WTC11 (cell line): ENCODE measurements around the gene CDCA8. TPM values are rescaled to one million over a fixed set of nuclear protein-coding genes. Genes with fewer than 3 reads are reported as not detected.

Source experiments
- ATAC-seq: fragments of 200-7000 bp; cut with Tn5 transposase; 2 replicates; pipeline ENCODE4 v1.10.0; 2021; ENCODE audit warnings: mild to moderate bottlenecking, moderate library complexity
- CTCF ChIA-PET: fragments of 300-600 bp; sonication (Branson Sonifier 250); formaldehyde crosslinking; loops from one replicate; lab custom pipeline; 2021; ENCODE audit warnings: antibody characterized with exemption; lab: Charles Lee
- POLR2A ChIA-PET: fragments of 350-600 bp; sonication (Branson Sonifier 250); formaldehyde crosslinking; loops from one replicate; lab custom pipeline; 2021; ENCODE audit warnings: antibody characterized with exemption; lab: Charles Lee
- DNase-seq: peaks from one replicate; pipeline ENCODE4 v3.0.0; 2021; ENCODE audit warnings: low spot score
- H3K27ac Mint-ChIP-seq: 2 replicates; pipeline ENCODE4 v1.8.0; 2021; ENCODE audit warnings: mixed read lengths
- H3K27me3 Mint-ChIP-seq: 2 replicates; pipeline ENCODE4 v1.8.0; 2021; ENCODE audit warnings: low read depth, mild to moderate bottlenecking, moderate library complexity, mixed read lengths
- H3K36me3 Mint-ChIP-seq: 2 replicates; pipeline ENCODE4 v1.8.0; 2021; ENCODE audit warnings: mixed read lengths
- H3K4me1 Mint-ChIP-seq: 2 replicates; pipeline ENCODE4 v1.8.0; 2022; ENCODE audit warnings: mixed read lengths
- H3K4me3 Mint-ChIP-seq: 2 replicates; pipeline ENCODE4 v1.8.0; 2021; ENCODE audit warnings: mild to moderate bottlenecking, moderate library complexity, mixed read lengths
- H3K9me3 Mint-ChIP-seq: 2 replicates; pipeline ENCODE4 v1.8.0; 2021; ENCODE audit warnings: mixed read lengths
- CTCF ChIP-seq: fragments of 200-600 bp; IDR thresholded peaks from 2 replicates; pipeline ENCODE4 v1.8.0; 2022; ENCODE audit warnings: antibody characterized with exemption
- ELF4 ChIP-seq: sonication (generic); formaldehyde crosslinking; IDR thresholded peaks from 2 replicates; pipeline ENCODE4 v1.8.1; 2022; ENCODE audit warnings: low read depth, mild to moderate bottlenecking, moderate library complexity, missing genetic modification reagents
- HMGA2 ChIP-seq: fragments of 250-450 bp; sonication (Bioruptor Pico); IDR thresholded peaks from 2 replicates; pipeline ENCODE4 v1.4.0; 2021; ENCODE audit warnings: mild to moderate bottlenecking, moderate library complexity
- MXD4 ChIP-seq: fragments of 250-450 bp; sonication (Bioruptor Pico); IDR thresholded peaks from 2 replicates; pipeline ENCODE4 v1.8.0; 2021; ENCODE audit warnings: mild to moderate bottlenecking, moderate library complexity, borderline replicate concordance
- NFYB ChIP-seq: sonication (generic); formaldehyde crosslinking; conservative IDR thresholded peaks from 2 replicates; pipeline ENCODE4 v1.8.0; 2022; ENCODE audit warnings: low read depth, missing genetic modification reagents
- NR1H2 ChIP-seq: sonication (generic); formaldehyde crosslinking; IDR thresholded peaks from 2 replicates; pipeline ENCODE4 v1.9.0; 2021; ENCODE audit warnings: mild to moderate bottlenecking, moderate library complexity, missing genetic modification reagents
- NR2C2 ChIP-seq: sonication (generic); formaldehyde crosslinking; IDR thresholded peaks from 2 replicates; pipeline ENCODE4 v1.8.0; 2022; ENCODE audit warnings: mild to moderate bottlenecking, missing genetic modification reagents
- NR3C1 ChIP-seq: sonication (generic); formaldehyde crosslinking; conservative IDR thresholded peaks from 2 replicates; pipeline ENCODE4 v1.8.1; 2023; ENCODE audit warnings: low read depth, mild to moderate bottlenecking, missing genetic modification reagents
- PRRX2 ChIP-seq: fragments of 250-450 bp; sonication (Bioruptor Pico); IDR thresholded peaks from 2 replicates; pipeline ENCODE4 v1.8.0; 2021; ENCODE audit warnings: mild to moderate bottlenecking
- RORB ChIP-seq: fragments of 250-450 bp; sonication (Bioruptor Pico); IDR thresholded peaks from 2 replicates; pipeline ENCODE4 v1.9.0; 2021; ENCODE audit warnings: mild to moderate bottlenecking
- STAT6 ChIP-seq: sonication (generic); formaldehyde crosslinking; conservative IDR thresholded peaks from 2 replicates; pipeline ENCODE4 v1.8.1; 2023; ENCODE audit warnings: mild to moderate bottlenecking, low read depth, missing genetic modification reagents, moderate library complexity
- ZNF219 ChIP-seq: sonication (generic); formaldehyde crosslinking; IDR thresholded peaks from 2 replicates; pipeline ENCODE4 v1.8.0; 2023; ENCODE audit warnings: missing genetic modification reagents, mild to moderate bottlenecking, borderline replicate concordance
- ZNF317 ChIP-seq: sonication (generic); formaldehyde crosslinking; IDR thresholded peaks from 2 replicates; pipeline ENCODE4 v1.8.1; 2023; ENCODE audit warnings: low read depth, mild to moderate bottlenecking, moderate library complexity, missing genetic modification reagents, borderline replicate concordance
- ZNF512 ChIP-seq: sonication (generic); formaldehyde crosslinking; IDR thresholded peaks from 2 replicates; pipeline ENCODE4 v1.8.1; 2022; ENCODE audit warnings: missing genetic modification reagents, borderline replicate concordance
- total RNA-seq: library from RNA; stranded (reverse); gene quantifications from 3 replicates; pipeline ENCODE4 v1.2.3, GENCODE V29; 2021
- TF ChIP-seq, protein P1 (sequence below): sonication (generic); formaldehyde crosslinking; IDR thresholded peaks from 2 replicates; pipeline ENCODE4 v1.8.1; 2022; ENCODE audit warnings: low read depth, missing genetic modification reagents, borderline replicate concordance
- TF ChIP-seq, protein P2 (sequence below): sonication (generic); formaldehyde crosslinking; IDR thresholded peaks from 2 replicates; pipeline ENCODE4 v1.8.1; 2022; ENCODE audit warnings: mild to moderate bottlenecking, missing genetic modification reagents, moderate library complexity, borderline replicate concordance
- TF ChIP-seq, protein P3 (sequence below): fragments of 250-450 bp; sonication (Bioruptor Pico); IDR thresholded peaks from 2 replicates; pipeline ENCODE4 v1.9.0; 2021; ENCODE audit warnings: mild to moderate bottlenecking, borderline replicate concordance

Gene CDCA8
- total RNA-seq, 1 experiment from 2014 or later = 47.7 TPM

- TF ChIP-seq MXD4 (CRISPR knock-in tag) (no peak), ELF4 (no peak), HMGA2 (CRISPR knock-in tag) (no peak), ZNF317 (CRISPR knock-in tag) (no peak)
Observed at GRCh38 chr1:37662031-37662755, 30.1 kb upstream of the CDCA8 start (continued).

- ATAC-seq = peak; percentile 9; the same call in 1 of the 2 replicates
- H3K4me3 Mint-ChIP-seq = no peak overlapping the region
- DNase-seq = no peak
- peaks cover 16% of the 10 kb centered on the region for H3K4me1 Mint-ChIP-seq
- H3K9me3 Mint-ChIP-seq = no peaks in the 10 kb centered on the region
- no peaks in the 10 kb centered on the region for H3K36me3 Mint-ChIP-seq
- TF ChIP-seq PRRX2 (CRISPR knock-in tag) = no peak
- TF ChIP-seq CTCF = no peak
- TF ChIP-seq STAT6 = no peak
- no peak for TF ChIP-seq ZNF512 (CRISPR knock-in tag)
- no peak for TF ChIP-seq MXD4 (CRISPR knock-in tag)
- TF ChIP-seq NFYB (CRISPR knock-in tag) = no peak
- no peak overlapping the region for H3K27ac Mint-ChIP-seq
- ChIA-PET POLR2A (no interaction called here), CTCF (interaction anchor here (0.8 to 1.1 kb wide), 3 partner anchors 41 to 61 kb away, joined by 3 to 4 read pairs (median 3); no protein-coding TSS in a partner anchor)
- H3K27me3 Mint-ChIP-seq = peaks cover 11% of the 10 kb centered on the region
Observed at GRCh38 chr1:37663426-37664000, 28.8 kb upstream of the CDCA8 start.

DNA sequence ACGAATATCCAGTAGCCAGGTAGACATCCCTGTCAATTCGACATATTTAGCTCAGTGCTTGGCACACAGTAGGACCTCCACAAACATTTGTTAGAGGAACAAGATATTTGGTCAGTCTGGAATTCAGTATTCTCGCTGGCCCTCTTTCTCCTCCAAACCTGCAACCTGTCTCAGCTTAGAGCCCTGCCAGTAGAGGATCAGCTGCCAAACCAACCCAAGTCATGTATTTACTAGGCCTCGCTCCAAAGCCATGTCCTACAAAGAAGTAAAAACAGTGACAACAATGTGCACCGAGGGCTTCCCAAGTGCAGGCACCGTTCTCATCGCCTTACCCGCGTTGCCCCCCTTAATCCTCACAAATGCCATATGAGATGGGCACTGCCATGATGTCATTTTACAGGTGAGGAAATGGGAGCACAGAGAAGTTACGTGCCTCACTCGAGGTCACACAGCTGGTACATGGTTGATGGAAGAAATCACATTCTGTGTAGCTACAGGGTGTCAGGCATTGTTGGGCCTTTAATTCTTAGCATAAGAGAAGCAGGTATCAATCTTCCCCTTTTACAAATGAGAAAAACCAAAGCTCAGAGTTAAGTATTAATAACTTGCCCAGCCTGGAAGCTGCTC is 26.0 kb upstream of the CDCA8 start:
- H3K27me3 Mint-ChIP-seq = 0 out of 2 replicates have a peak, but pooled peaks cover 2% of the 10 kb centered on the region
- H3K9me3 Mint-ChIP-seq = no peaks in the 10 kb centered on the region
- ChIA-PET CTCF (interaction anchor here (1.3 to 2.4 kb wide), 2 partner anchors 63 to 824 kb away, joined by 3 to 13 read pairs; no protein-coding TSS in a partner anchor), POLR2A (no interaction called here)
- DNase-seq = no peak
- 0 out of 2 replicates have a peak, but pooled peaks cover 4% of the 10 kb centered on the region for H3K4me1 Mint-ChIP-seq
- no peak for ATAC-seq
- no peak overlapping the region for H3K27ac Mint-ChIP-seq
- H3K4me3 Mint-ChIP-seq = no peak overlapping the region
- no peaks in the 10 kb centered on the region for H3K36me3 Mint-ChIP-seq
- TF ChIP-seq NR1H2 (CRISPR knock-in tag) (no peak), NFYB (CRISPR knock-in tag) (no peak), NR2C2 (no peak), RORB (CRISPR knock-in tag) (no peak), ZNF219 (CRISPR knock-in tag) (no peak), ZNF317 (CRISPR knock-in tag) (no peak), NR3C1 (CRISPR knock-in tag) (no peak)
- TF ChIP-seq, protein P1, sequence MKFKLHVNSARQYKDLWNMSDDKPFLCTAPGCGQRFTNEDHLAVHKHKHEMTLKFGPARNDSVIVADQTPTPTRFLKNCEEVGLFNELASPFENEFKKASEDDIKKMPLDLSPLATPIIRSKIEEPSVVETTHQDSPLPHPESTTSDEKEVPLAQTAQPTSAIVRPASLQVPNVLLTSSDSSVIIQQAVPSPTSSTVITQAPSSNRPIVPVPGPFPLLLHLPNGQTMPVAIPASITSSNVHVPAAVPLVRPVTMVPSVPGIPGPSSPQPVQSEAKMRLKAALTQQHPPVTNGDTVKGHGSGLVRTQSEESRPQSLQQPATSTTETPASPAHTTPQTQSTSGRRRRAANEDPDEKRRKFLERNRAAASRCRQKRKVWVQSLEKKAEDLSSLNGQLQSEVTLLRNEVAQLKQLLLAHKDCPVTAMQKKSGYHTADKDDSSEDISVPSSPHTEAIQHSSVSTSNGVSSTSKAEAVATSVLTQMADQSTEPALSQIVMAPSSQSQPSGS (CRISPR knock-in tag) = no peak
- TF ChIP-seq, protein P2, sequence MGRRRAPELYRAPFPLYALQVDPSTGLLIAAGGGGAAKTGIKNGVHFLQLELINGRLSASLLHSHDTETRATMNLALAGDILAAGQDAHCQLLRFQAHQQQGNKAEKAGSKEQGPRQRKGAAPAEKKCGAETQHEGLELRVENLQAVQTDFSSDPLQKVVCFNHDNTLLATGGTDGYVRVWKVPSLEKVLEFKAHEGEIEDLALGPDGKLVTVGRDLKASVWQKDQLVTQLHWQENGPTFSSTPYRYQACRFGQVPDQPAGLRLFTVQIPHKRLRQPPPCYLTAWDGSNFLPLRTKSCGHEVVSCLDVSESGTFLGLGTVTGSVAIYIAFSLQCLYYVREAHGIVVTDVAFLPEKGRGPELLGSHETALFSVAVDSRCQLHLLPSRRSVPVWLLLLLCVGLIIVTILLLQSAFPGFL = no peak
- TF ChIP-seq, protein P3, sequence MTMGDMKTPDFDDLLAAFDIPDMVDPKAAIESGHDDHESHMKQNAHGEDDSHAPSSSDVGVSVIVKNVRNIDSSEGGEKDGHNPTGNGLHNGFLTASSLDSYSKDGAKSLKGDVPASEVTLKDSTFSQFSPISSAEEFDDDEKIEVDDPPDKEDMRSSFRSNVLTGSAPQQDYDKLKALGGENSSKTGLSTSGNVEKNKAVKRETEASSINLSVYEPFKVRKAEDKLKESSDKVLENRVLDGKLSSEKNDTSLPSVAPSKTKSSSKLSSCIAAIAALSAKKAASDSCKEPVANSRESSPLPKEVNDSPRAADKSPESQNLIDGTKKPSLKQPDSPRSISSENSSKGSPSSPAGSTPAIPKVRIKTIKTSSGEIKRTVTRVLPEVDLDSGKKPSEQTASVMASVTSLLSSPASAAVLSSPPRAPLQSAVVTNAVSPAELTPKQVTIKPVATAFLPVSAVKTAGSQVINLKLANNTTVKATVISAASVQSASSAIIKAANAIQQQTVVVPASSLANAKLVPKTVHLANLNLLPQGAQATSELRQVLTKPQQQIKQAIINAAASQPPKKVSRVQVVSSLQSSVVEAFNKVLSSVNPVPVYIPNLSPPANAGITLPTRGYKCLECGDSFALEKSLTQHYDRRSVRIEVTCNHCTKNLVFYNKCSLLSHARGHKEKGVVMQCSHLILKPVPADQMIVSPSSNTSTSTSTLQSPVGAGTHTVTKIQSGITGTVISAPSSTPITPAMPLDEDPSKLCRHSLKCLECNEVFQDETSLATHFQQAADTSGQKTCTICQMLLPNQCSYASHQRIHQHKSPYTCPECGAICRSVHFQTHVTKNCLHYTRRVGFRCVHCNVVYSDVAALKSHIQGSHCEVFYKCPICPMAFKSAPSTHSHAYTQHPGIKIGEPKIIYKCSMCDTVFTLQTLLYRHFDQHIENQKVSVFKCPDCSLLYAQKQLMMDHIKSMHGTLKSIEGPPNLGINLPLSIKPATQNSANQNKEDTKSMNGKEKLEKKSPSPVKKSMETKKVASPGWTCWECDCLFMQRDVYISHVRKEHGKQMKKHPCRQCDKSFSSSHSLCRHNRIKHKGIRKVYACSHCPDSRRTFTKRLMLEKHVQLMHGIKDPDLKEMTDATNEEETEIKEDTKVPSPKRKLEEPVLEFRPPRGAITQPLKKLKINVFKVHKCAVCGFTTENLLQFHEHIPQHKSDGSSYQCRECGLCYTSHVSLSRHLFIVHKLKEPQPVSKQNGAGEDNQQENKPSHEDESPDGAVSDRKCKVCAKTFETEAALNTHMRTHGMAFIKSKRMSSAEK (CRISPR knock-in tag) = no peak
